ENCODE results near the gene LRRC23. TPM values are rescaled to one million over a fixed set of nuclear protein-coding genes. Genes with fewer than 3 reads are reported as not detected.

The LRRC23 gene
- total RNA-seq, 1 donor = 7.6 TPM

DNA sequence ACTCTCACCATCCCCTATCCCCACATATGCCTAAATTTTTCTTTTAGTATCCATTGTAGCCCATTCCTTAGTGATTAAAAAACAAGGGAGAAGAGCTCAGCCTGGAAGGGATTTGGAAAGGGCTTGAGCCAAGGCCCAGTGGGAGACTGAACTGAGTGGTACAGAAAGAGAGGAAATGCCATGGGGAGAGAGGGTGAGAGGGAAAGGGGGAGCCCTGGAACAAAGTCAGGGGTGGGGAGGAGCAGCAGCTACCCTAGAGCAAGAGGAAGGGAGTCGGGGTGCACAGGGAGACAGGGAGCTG is 20.6 kb downstream of the LRRC23 start:
- peaks cover 20% of the 10 kb centered on the region for H3K36me3 ChIP-seq (ENCODE audit: insufficient read depth, low read length)
- TF ChIP-seq, protein P1, sequence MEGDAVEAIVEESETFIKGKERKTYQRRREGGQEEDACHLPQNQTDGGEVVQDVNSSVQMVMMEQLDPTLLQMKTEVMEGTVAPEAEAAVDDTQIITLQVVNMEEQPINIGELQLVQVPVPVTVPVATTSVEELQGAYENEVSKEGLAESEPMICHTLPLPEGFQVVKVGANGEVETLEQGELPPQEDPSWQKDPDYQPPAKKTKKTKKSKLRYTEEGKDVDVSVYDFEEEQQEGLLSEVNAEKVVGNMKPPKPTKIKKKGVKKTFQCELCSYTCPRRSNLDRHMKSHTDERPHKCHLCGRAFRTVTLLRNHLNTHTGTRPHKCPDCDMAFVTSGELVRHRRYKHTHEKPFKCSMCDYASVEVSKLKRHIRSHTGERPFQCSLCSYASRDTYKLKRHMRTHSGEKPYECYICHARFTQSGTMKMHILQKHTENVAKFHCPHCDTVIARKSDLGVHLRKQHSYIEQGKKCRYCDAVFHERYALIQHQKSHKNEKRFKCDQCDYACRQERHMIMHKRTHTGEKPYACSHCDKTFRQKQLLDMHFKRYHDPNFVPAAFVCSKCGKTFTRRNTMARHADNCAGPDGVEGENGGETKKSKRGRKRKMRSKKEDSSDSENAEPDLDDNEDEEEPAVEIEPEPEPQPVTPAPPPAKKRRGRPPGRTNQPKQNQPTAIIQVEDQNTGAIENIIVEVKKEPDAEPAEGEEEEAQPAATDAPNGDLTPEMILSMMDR (IDR thresholded peaks at IDR 0.05; ENCODE audit: extremely low read depth, low read depth, low read length) = no peak
- DNase-seq (ENCODE audit: insufficient read length, low spot score, missing footprints) = no peak
- peak overlapping the region; percentile 96 for H3K4me2 ChIP-seq (ENCODE audit: insufficient read depth, low read length)
- H3K4me1 ChIP-seq (ENCODE audit: insufficient read depth, low read length) = peaks cover 43% of the 10 kb centered on the region
- peaks cover 14% of the 10 kb centered on the region for H4K20me1 ChIP-seq (ENCODE audit: insufficient read depth, low read length)
- peak overlapping the region; percentile 90 for H3K27ac ChIP-seq (ENCODE audit: low read depth, low read length)
- H3K9me3 ChIP-seq (ENCODE audit: low read depth, low read length) = no peaks in the 10 kb centered on the region
- H3K79me2 ChIP-seq (ENCODE audit: insufficient read depth, low read length) = peaks cover 32% of the 10 kb centered on the region
- H3K27me3 ChIP-seq (ENCODE audit: insufficient read depth, low read length) = no peaks in the 10 kb centered on the region
- peak overlapping the region; percentile 85 for H3K4me3 ChIP-seq (ENCODE audit: insufficient read depth, low read length)
- peak overlapping the region; percentile 32 for H2AFZ ChIP-seq (ENCODE audit: low read length)

DNA sequence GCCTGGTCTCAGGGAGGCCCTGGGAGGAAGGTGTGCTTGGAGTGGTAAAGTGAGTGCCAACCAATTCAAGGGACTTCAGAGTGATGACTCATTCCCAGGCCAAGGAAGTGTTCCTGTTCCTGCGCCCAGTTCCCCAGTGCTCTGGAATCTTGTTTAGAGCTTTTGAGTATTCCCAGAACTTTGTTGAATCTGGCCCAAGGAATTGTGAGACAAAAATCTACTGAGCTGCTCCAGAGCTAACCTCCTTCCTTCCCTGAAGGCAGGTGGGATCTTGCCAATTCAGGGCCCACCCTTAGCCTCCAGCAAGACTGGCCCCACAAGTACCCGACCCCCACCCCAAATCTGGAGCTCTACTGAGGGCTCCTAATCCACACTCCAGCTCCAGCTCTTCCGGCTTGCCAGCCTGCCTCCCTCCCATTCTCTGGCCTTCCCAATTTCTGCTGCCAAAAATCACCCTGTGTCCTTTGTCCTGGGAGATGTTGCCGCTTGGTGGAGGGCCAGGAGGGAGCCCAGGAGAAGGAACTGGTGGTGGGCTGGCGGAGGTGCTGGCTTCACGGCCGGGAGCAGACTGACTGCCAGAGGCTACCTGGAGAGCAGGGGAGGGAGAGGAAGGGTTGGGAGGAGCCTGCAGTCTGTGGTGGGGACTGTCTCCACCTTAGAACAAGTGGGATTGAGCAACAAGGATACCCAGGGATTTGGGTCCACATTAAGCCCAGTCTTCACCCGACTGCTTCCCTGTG is 21.1 kb downstream of the LRRC23 start:
- H3K27ac ChIP-seq (ENCODE audit: low read depth, low read length) = peak overlapping the region; percentile 90
- H3K4me3 ChIP-seq (ENCODE audit: insufficient read depth, low read length) = peak overlapping the region; percentile 85
- DNase-seq (ENCODE audit: insufficient read length, low spot score, missing footprints) = peak; percentile 95
- peak overlapping the region; percentile 32 for H2AFZ ChIP-seq (ENCODE audit: low read length)
- peaks cover 35% of the 10 kb centered on the region for H3K79me2 ChIP-seq (ENCODE audit: insufficient read depth, low read length)
- peaks cover 45% of the 10 kb centered on the region for H3K4me1 ChIP-seq (ENCODE audit: insufficient read depth, low read length)
- no peaks in the 10 kb centered on the region for H3K27me3 ChIP-seq (ENCODE audit: insufficient read depth, low read length)
- H3K36me3 ChIP-seq (ENCODE audit: insufficient read depth, low read length) = peaks cover 20% of the 10 kb centered on the region
- peaks cover 15% of the 10 kb centered on the region for H4K20me1 ChIP-seq (ENCODE audit: insufficient read depth, low read length)
- TF ChIP-seq, protein P1 (IDR thresholded peaks at IDR 0.05; ENCODE audit: extremely low read depth, low read depth, low read length) = no peak
- H3K4me2 ChIP-seq (ENCODE audit: insufficient read depth, low read length) = peak overlapping the region; percentile 96
- no peaks in the 10 kb centered on the region for H3K9me3 ChIP-seq (ENCODE audit: low read depth, low read length)

DNA sequence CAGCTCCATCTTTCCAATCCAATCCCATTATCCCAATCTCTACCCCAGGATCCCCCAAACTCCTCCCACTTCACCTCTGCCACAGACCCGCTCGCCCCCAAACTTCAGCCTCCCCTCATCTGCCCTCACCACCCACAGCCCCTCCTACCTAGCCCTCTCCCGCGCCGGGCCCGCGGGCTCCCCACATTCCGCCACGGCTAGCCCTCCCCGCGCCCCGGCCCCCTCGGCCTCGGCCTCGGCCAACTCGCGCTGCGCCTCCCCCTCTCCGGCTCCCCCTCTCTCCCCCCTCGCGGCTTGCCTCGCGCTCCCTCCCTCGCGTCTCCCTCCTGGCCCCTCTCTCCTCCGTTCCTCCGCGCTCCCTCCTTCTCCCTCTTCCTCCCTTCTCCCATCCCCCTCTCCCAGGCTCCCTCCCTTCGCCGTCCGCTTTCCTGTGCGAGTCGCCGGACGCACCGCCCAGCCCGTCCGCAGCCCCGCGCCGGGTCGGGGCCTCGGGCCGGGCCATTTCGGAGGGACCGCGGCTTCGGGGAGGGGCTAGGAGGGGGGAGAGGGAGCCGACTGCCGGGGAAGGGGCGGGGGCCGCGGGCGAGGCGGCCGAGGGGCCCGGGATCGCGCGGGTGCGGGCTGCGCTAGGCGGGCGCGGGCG is 22.9 kb downstream of the LRRC23 start, which contains the start of gene ATN1:
TSS of gene ATN1 (plus strand) at position 581 of the 643 bp plus-strand sequence. CDS start 6,043 bp downstream, outside the sequence.
- Histone ChIP-seq H3K36me3 (ENCODE audit: insufficient read depth, low read length) (peaks cover 10% of the 10 kb centered on the region), H3K4me1 (ENCODE audit: insufficient read depth, low read length) (peaks cover 55% of the 10 kb centered on the region), H3K79me2 (ENCODE audit: insufficient read depth, low read length) (peaks cover 51% of the 10 kb centered on the region), H3K4me3 (ENCODE audit: insufficient read depth, low read length) (peak within 1 kb of the TSS; percentile 89), H2AFZ (ENCODE audit: low read length) (peak within 1 kb of the TSS; percentile 70), H3K4me2 (ENCODE audit: insufficient read depth, low read length) (peak within 1 kb of the TSS; percentile 96), H3K27me3 (ENCODE audit: insufficient read depth, low read length) (no peaks in the 10 kb centered on the region), H3K27ac (ENCODE audit: low read depth, low read length) (peak within 1 kb of the TSS; percentile 90), H3K9me3 (ENCODE audit: low read depth, low read length) (no peaks in the 10 kb centered on the region), H4K20me1 (ENCODE audit: insufficient read depth, low read length) (peaks cover 24% of the 10 kb centered on the region)
- DNase-seq (ENCODE audit: insufficient read length, low spot score, missing footprints) = peak; percentile 97
- TF ChIP-seq, protein P1 (IDR thresholded peaks at IDR 0.05; ENCODE audit: extremely low read depth, low read depth, low read length) = no peak
